ENCODE results near the gene SUCO. TPM values are rescaled to one million over a fixed set of nuclear protein-coding genes. Genes with fewer than 3 reads are reported as not detected.

Gene SUCO
- total RNA-seq, 1 donor from 2014 or later = 21.5 TPM

DNA sequence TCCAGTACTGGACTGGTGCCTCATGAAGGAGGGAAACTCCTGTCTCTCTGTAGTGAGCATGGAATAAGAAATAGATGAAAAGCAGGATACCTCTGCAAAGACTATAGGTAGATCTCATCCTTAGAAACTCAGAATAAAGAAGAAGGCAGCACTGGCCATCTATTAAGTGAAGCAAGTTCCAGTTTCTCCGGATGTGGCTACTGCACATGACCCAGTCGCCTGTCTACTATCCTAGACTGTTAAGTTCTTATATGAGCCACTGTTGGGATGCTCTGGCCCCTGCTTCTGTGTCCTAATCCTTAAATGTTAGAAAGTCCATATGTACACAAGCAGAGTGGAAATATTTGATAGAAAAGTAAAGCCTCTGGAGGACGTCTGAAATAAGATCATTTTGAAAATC lies 128.2 kb downstream of the SUCO start:
- TF ChIP-seq, protein P1, sequence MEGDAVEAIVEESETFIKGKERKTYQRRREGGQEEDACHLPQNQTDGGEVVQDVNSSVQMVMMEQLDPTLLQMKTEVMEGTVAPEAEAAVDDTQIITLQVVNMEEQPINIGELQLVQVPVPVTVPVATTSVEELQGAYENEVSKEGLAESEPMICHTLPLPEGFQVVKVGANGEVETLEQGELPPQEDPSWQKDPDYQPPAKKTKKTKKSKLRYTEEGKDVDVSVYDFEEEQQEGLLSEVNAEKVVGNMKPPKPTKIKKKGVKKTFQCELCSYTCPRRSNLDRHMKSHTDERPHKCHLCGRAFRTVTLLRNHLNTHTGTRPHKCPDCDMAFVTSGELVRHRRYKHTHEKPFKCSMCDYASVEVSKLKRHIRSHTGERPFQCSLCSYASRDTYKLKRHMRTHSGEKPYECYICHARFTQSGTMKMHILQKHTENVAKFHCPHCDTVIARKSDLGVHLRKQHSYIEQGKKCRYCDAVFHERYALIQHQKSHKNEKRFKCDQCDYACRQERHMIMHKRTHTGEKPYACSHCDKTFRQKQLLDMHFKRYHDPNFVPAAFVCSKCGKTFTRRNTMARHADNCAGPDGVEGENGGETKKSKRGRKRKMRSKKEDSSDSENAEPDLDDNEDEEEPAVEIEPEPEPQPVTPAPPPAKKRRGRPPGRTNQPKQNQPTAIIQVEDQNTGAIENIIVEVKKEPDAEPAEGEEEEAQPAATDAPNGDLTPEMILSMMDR (IDR thresholded peaks at IDR 0.05; ENCODE audit: borderline replicate concordance) = no peak
- intact Hi-C loops (cut with micrococcal nuclease) = no loop called here
- Histone ChIP-seq H3K4me1 (peaks cover 9% of the 10 kb centered on the region), H3K9me3 (replicated peaks) (no peaks in the 10 kb centered on the region), H3K4me3 (no peak overlapping the region), H3K27me3 (ENCODE audit: low read depth) (no peaks in the 10 kb centered on the region), H3K27ac (replicated peaks) (no peak overlapping the region), H3K36me3 (no peaks in the 10 kb centered on the region)
- DNase-seq = no peak

Other genes starting within 250 kb of the SUCO start
- gene C1orf105, start 112.5 kb upstream of the SUCO start, total RNA-seq = 8.5 TPM
- gene PIGC, start 89.1 kb upstream of the SUCO start, total RNA-seq = 15.4 TPM
- not detected for gene FASLG, start 126.0 kb downstream of the SUCO start, total RNA-seq